IMR-90 (cell line): ENCODE measurements around the gene ETFB. TPM values are rescaled to one million over a fixed set of nuclear protein-coding genes. Genes with fewer than 3 reads are reported as not detected.

Experiments
- ATAC-seq: fragments of 200-7000 bp; cut with Tn5 transposase; 2 replicates; pipeline ENCODE4 v1.9.1; 2020; ENCODE audit warnings: low read depth, mild to moderate bottlenecking, moderate library complexity
- BruUV-seq: library from RNA; stranded (reverse); fragments of 400-500 nt; replicated peaks from 2 replicates; lab custom pipeline; 2021; lab: Mats Ljungman, UMichigan
- CTCF ChIA-PET: fragments of 300-600 bp; formaldehyde crosslinking; extraction: SDS; loops from one replicate; lab custom pipeline; 2021; ENCODE audit warnings: antibody characterized with exemption; lab: Yijun Ruan, JAX
- POLR2A ChIA-PET: fragments of 300-600 bp; sonication (Branson Sonifier 250); formaldehyde crosslinking; loops from one replicate; lab custom pipeline; 2022; ENCODE audit warnings: antibody characterized with exemption; ENCODE audit not compliant: unreplicated experiment; lab: Charles Lee
- DNase-seq: peaks from one replicate; pipeline ENCODE4 v3.0.0; 2013
- H2AFZ ChIP-seq: replicated peaks from 2 replicates; pipeline ENCODE3; 2013; ENCODE audit warnings: low read length, mild to moderate bottlenecking; ENCODE audit not compliant: poor library complexity
- H2AK5ac ChIP-seq: 2 replicates; pipeline ENCODE4 v1.6.1; 2013; ENCODE audit warnings: low read depth, low read length, inconsistent platforms
- H2AK9ac ChIP-seq: replicated peaks from 2 replicates; pipeline ENCODE3; 2013; ENCODE audit warnings: mild to moderate bottlenecking, low read depth, low read length, moderate library complexity; ENCODE audit not compliant: poor library complexity
- H2BK120ac ChIP-seq: 2 replicates; pipeline ENCODE4 v1.6.1; 2013; ENCODE audit warnings: low read depth, low read length, inconsistent platforms
- H2BK15ac ChIP-seq: 3 replicates; pipeline ENCODE4 v1.6.1; 2013; ENCODE audit warnings: low read depth, low read length, inconsistent platforms
- H2BK20ac ChIP-seq: 2 replicates; pipeline ENCODE4 v1.6.1; 2013; ENCODE audit warnings: low read depth, mild to moderate bottlenecking, inconsistent platforms, low read length, moderate library complexity
- H2BK5ac ChIP-seq: 2 replicates; pipeline ENCODE4 v1.6.1; 2013; ENCODE audit warnings: mild to moderate bottlenecking, low read depth, low read length, inconsistent platforms; ENCODE audit not compliant: poor library complexity, severe bottlenecking
- H3K14ac ChIP-seq: replicated peaks from 2 replicates; pipeline ENCODE4 v1.6.1; 2013; ENCODE audit warnings: low read depth, low read length, inconsistent platforms
- H3K18ac ChIP-seq: 2 replicates; pipeline ENCODE4 v1.6.1; 2013; ENCODE audit warnings: low read depth, low read length, control low read depth
- H3K23ac ChIP-seq: 2 replicates; pipeline ENCODE4 v1.6.1; 2013; ENCODE audit warnings: low read depth, low read length, inconsistent platforms
- H3K27ac ChIP-seq: 2 replicates; pipeline ENCODE4 v1.5.1; 2013; ENCODE audit warnings: mild to moderate bottlenecking, control low read depth, low read length; ENCODE audit not compliant: insufficient read depth
- H3K27me3 ChIP-seq: 2 replicates; pipeline ENCODE4 v1.6.1; 2013; ENCODE audit warnings: low read length; ENCODE audit not compliant: control insufficient read depth, insufficient read depth
- H3K36me3 ChIP-seq: 2 replicates; pipeline ENCODE4 v1.6.1; 2013; ENCODE audit warnings: low read length, mixed read lengths; ENCODE audit not compliant: control insufficient read depth, insufficient read depth
- H3K4ac ChIP-seq: 2 replicates; pipeline ENCODE4 v1.6.1; 2013; ENCODE audit warnings: low read depth, low read length, inconsistent platforms
- H3K4me1 ChIP-seq: 2 replicates; pipeline ENCODE4 v1.6.1; 2013; ENCODE audit warnings: low read length, mixed read lengths; ENCODE audit not compliant: control insufficient read depth, insufficient read depth
- H3K4me2 ChIP-seq: 2 replicates; pipeline ENCODE4 v1.6.1; 2013; ENCODE audit warnings: low read depth, mild to moderate bottlenecking, control low read depth, low read length, moderate library complexity
- H3K4me3 ChIP-seq: 2 replicates; pipeline ENCODE4 v1.5.1; 2013; ENCODE audit warnings: low read depth, mild to moderate bottlenecking, control low read depth, low read length, moderate library complexity; ENCODE audit not compliant: insufficient read depth
- H3K56ac ChIP-seq: 2 replicates; pipeline ENCODE4 v1.6.1; 2013; ENCODE audit warnings: low read length, inconsistent platforms; ENCODE audit not compliant: insufficient read depth; ENCODE audit errors: extremely low read depth
- H3K79me1 ChIP-seq, 2 experiments: 2 replicates each; pipeline ENCODE4 v1.6.1; 2013; ENCODE audit warnings: low read length in 2 of 2, inconsistent platforms in 1 of 2, low read depth in 1 of 2
- H3K9ac ChIP-seq: 2 replicates; pipeline ENCODE4 v1.6.1; 2013; ENCODE audit warnings: low read depth, low read length, control low read depth
- H3K9me1 ChIP-seq: 2 replicates; pipeline ENCODE4 v1.6.1; 2013; ENCODE audit warnings: low read length, inconsistent platforms; ENCODE audit not compliant: insufficient read depth
- H3K9me3 ChIP-seq: 2 replicates; pipeline ENCODE4 v1.6.1; 2013; ENCODE audit warnings: low read length; ENCODE audit not compliant: control insufficient read depth, insufficient read depth
- H4K20me1 ChIP-seq: 2 replicates; pipeline ENCODE4 v1.6.1; 2013; ENCODE audit warnings: low read length, inconsistent platforms; ENCODE audit not compliant: insufficient read depth
- H4K5ac ChIP-seq: 2 replicates; pipeline ENCODE4 v1.6.1; 2013; ENCODE audit warnings: mild to moderate bottlenecking, low read depth, low read length, control low read depth
- H4K8ac ChIP-seq, 2 experiments: 2 replicates each; pipeline ENCODE4 v1.6.1; 2013; ENCODE audit warnings: low read depth in 2 of 2, low read length in 2 of 2, control low read depth in 1 of 2, inconsistent platforms in 1 of 2
- H4K91ac ChIP-seq: 2 replicates; pipeline ENCODE4 v1.6.1; 2013; ENCODE audit warnings: low read depth, low read length, inconsistent platforms; ENCODE audit not compliant: insufficient read depth
- BHLHE40 ChIP-seq: fragments of 150-350 bp; IDR thresholded peaks from 2 replicates; pipeline ENCODE4 v1.6.1; 2016; ENCODE audit warnings: mild to moderate bottlenecking, low read depth, low read length
- CEBPB ChIP-seq: IDR thresholded peaks from 2 replicates; pipeline ENCODE4 v1.6.1; 2012; ENCODE audit warnings: low read depth, low read length, improper control_type of control experiment
- CHD1 ChIP-seq: IDR thresholded peaks from 2 replicates; pipeline ENCODE4 v1.6.1; 2012; ENCODE audit warnings: low read depth, low read length, improper control_type of control experiment
- MAFK ChIP-seq: IDR thresholded peaks from 2 replicates; pipeline ENCODE4 v1.6.1; 2012; ENCODE audit warnings: low read depth, low read length, improper control_type of control experiment
- MAZ ChIP-seq: IDR thresholded peaks from 2 replicates; pipeline ENCODE4 v1.6.1; 2012; ENCODE audit warnings: low read depth, mild to moderate bottlenecking, low read length, improper control_type of control experiment, moderate library complexity, borderline replicate concordance
- MXI1 ChIP-seq: IDR thresholded peaks from 2 replicates; pipeline ENCODE4 v1.6.1; 2012; ENCODE audit warnings: low read depth, mild to moderate bottlenecking, low read length, moderate library complexity, borderline replicate concordance
- RAD21 ChIP-seq: IDR thresholded peaks from 2 replicates; pipeline ENCODE4 v1.6.1; 2012; ENCODE audit warnings: low read length, improper control_type of control experiment
- RCOR1 ChIP-seq: IDR thresholded peaks from 2 replicates; pipeline ENCODE4 v1.6.1; 2012; ENCODE audit warnings: mild to moderate bottlenecking, low read length, improper control_type of control experiment; ENCODE audit not compliant: insufficient replicate concordance
- RFX5 ChIP-seq: IDR thresholded peaks from 2 replicates; pipeline ENCODE4 v1.8.0; 2012; ENCODE audit warnings: low read depth, mild to moderate bottlenecking, low read length, moderate library complexity
- SMC3 ChIP-seq: fragments of 150-350 bp; IDR thresholded peaks from 2 replicates; pipeline ENCODE4 v1.6.1; 2016; ENCODE audit warnings: low read depth, mild to moderate bottlenecking, antibody characterized with exemption, low read length, moderate library complexity
- WGBS, 2 experiments: methylation state at CpG; one replicate each; pipeline versions ENCODE4 v1.1.5 to v1.1.7; 2013; ENCODE audit warnings: missing lambda C conversion rate in 2 of 2; ENCODE audit not compliant: insufficient read length in 1 of 2; ENCODE audit errors: extremely low coverage in 2 of 2; 5-methylcytosine and 5-hydroxymethylcytosine counted together
- dilution Hi-C: fragments of 300-500 bp; cut with HindIII; formaldehyde crosslinking; loops from one replicate; pipeline ENCODE4 v1.14.3; 2018; ENCODE audit warnings: low sequenced_read_pairs; ENCODE audit not compliant: unreplicated experiment
- in situ Hi-C: fragments of 300-500 bp; cut with MboI; formaldehyde crosslinking; loops from 3 replicates; pipeline ENCODE4 v1.14.3; 2019; ENCODE audit warnings: low sequenced_read_pairs, inconsistent platforms, mixed read lengths
- intact Hi-C: fragments of 100-400 bp; cut with micrococcal nuclease; formaldehyde crosslinking; loops from 2 replicates; pipeline ENCODE4 v1.10.0; 2022
- polyA plus RNA-seq, 3 experiments: library from polyadenylated mRNA; depleted of rRNA; stranded (reverse); fragments of >200 nt; gene quantifications; 2 replicates each; pipeline ENCODE4 v1.2.3, GENCODE V29; 2012; ENCODE audit warnings: low replicate concordance in 1 of 3
- total RNA-seq: library from RNA; depleted of rRNA; stranded (reverse); fragments of >200 nt; gene quantifications from 2 replicates; pipeline ENCODE4 v1.2.3, GENCODE V29; 2012
- TF ChIP-seq, protein P1 (sequence below): fragments of 150-350 bp; IDR thresholded peaks from 2 replicates; pipeline ENCODE4 v1.6.1; 2017; ENCODE audit warnings: mild to moderate bottlenecking, antibody characterized with exemption, low read length, low read depth
- TF ChIP-seq, protein P2 (sequence below): conservative IDR thresholded peaks from 2 replicates; pipeline ENCODE4 v1.5.1; 2012; ENCODE audit warnings: mild to moderate bottlenecking, low read depth, low read length, improper control_type of control experiment
- TF ChIP-seq, protein P3 (sequence below): fragments of 150-350 bp; IDR thresholded peaks from 2 replicates; pipeline ENCODE4 v1.6.1; 2016; ENCODE audit warnings: low read depth, mild to moderate bottlenecking, low read length, moderate library complexity, borderline replicate concordance

ETFB gene
- total and polyA plus RNA-seq, 2 of the 4 experiments (the other 2 are of a cell fraction) = 141 to 166 TPM

DNA sequence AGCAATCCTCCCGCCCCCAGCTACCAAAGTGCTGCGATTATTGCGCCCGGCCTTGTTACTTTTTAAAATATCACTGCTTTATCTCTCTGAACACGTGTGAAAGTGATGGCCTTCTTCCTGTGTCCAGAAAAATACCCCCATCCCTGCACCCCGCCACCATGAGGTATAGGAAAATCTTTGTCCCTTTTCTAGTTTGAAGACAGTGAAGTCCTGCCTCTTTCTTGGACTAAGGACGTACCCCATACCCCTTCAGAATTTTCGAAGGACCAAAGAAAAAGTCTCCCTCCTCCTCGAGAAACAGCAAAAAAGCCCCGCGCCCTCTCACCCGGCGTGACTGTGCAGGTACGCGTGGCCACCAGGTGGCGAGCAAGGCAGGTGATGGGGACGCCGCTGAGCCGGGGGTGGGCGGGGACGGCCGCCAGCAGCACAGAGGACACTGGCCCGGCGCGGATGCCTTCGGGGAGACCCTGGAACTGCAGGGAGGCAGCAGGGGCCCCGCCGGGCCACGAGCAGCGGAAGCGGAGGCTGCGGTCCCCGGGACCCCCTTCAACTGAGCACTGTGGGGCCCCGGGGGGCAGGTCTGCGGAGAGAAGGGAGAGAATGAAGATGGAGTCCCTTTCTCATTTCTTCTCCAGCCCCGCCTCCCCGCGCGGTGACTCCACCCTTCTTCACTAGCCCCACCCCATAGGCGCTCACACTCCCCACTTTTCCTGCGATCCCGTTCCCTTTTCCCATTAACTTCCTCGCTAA is 27.4 kb downstream of the ETFB start:
- Histone ChIP-seq H3K4me3 (peak overlapping the region; percentile 55), H3K9me3 (no peaks in the 10 kb centered on the region), H2AFZ (peak overlapping the region; percentile 98), H3K56ac (no peak overlapping the region), H3K9ac (0 out of 2 replicates have a peak overlapping the region, but pooled peaks have one; percentile 22), H2BK5ac (no peak overlapping the region), H4K8ac (peak overlapping the region in 1 of 2 experiments; percentile 22; a peak in 2 of 4 replicates), H3K27me3 (no peaks in the 10 kb centered on the region), H2BK20ac (no peak overlapping the region), H3K79me1 (no peaks in the 10 kb centered on the region), H3K36me3 (no peaks in the 10 kb centered on the region), H4K91ac (no peak overlapping the region), H2BK120ac (no peak overlapping the region), H3K4me1 (no peaks in the 10 kb centered on the region), H4K5ac (no peak overlapping the region), H2BK15ac (no peak overlapping the region), H2AK9ac (peak overlapping the region; percentile 62), H3K27ac (no peak overlapping the region), H4K20me1 (no peaks in the 10 kb centered on the region), H3K18ac (no peak overlapping the region), H3K14ac (no peak overlapping the region), H3K4ac (peak overlapping the region; percentile 50; the same call in 1 of the 2 replicates), H2AK5ac (no peak overlapping the region), H3K4me2 (peak overlapping the region; percentile 92), H3K23ac (no peak overlapping the region), H3K9me1 (0 out of 2 replicates have a peak, but pooled peaks cover 4% of the 10 kb centered on the region)
- 1% methylated on average over 15 of the region's 43 CpGs; no CpG with 5 or more reads in 1 of the 2 experiments for WGBS, 2 experiments
- no TSS peak for BruUV-seq
- peak; percentile 61 for DNase-seq
- dilution Hi-C loops (no loop called here), intact Hi-C loops (loop anchor here (1.0 to 5.0 kb wide), 7 partner anchors 28 to 439 kb away; partner anchors contain the start of gene ETFB), in situ Hi-C loops (no loop called here)
- POLR2A ChIA-PET = no interaction called here
- peak; percentile 74 for ATAC-seq
- CTCF ChIA-PET = interaction anchor here (0.6 to 0.7 kb wide), 2 partner anchors 133 to 439 kb away, joined by 3 read pairs; no protein-coding TSS in a partner anchor
- TF ChIP-seq CHD1 (no peak), CEBPB (no peak), MAFK (no peak), RAD21 (peak; percentile 73), RFX5 (no peak), RCOR1 (no peak), MXI1 (peak; percentile 44), MAZ (peak; percentile 49; the same call in 1 of the 2 replicates), BHLHE40 (no peak), SMC3 (peak; percentile 75)
- TF ChIP-seq, protein P1, sequence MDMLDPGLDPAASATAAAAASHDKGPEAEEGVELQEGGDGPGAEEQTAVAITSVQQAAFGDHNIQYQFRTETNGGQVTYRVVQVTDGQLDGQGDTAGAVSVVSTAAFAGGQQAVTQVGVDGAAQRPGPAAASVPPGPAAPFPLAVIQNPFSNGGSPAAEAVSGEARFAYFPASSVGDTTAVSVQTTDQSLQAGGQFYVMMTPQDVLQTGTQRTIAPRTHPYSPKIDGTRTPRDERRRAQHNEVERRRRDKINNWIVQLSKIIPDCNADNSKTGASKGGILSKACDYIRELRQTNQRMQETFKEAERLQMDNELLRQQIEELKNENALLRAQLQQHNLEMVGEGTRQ = no peak
- TF ChIP-seq, protein P2, sequence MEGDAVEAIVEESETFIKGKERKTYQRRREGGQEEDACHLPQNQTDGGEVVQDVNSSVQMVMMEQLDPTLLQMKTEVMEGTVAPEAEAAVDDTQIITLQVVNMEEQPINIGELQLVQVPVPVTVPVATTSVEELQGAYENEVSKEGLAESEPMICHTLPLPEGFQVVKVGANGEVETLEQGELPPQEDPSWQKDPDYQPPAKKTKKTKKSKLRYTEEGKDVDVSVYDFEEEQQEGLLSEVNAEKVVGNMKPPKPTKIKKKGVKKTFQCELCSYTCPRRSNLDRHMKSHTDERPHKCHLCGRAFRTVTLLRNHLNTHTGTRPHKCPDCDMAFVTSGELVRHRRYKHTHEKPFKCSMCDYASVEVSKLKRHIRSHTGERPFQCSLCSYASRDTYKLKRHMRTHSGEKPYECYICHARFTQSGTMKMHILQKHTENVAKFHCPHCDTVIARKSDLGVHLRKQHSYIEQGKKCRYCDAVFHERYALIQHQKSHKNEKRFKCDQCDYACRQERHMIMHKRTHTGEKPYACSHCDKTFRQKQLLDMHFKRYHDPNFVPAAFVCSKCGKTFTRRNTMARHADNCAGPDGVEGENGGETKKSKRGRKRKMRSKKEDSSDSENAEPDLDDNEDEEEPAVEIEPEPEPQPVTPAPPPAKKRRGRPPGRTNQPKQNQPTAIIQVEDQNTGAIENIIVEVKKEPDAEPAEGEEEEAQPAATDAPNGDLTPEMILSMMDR = peak; percentile 80
- TF ChIP-seq, protein P3, sequence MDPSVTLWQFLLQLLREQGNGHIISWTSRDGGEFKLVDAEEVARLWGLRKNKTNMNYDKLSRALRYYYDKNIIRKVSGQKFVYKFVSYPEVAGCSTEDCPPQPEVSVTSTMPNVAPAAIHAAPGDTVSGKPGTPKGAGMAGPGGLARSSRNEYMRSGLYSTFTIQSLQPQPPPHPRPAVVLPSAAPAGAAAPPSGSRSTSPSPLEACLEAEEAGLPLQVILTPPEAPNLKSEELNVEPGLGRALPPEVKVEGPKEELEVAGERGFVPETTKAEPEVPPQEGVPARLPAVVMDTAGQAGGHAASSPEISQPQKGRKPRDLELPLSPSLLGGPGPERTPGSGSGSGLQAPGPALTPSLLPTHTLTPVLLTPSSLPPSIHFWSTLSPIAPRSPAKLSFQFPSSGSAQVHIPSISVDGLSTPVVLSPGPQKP = no peak
